Calu3 (cell line): ENCODE measurements around the gene EGFR. TPM values are rescaled to one million over a fixed set of nuclear protein-coding genes. Genes with fewer than 3 reads are reported as not detected.
A peak's percentile ranks its signal among the peaks of the same experiment; 100 is the strongest.

ENCODE experiments used
- BruUV-seq: library from RNA; stranded (reverse); fragments of 400-500 nt; replicated peaks from 2 replicates; lab custom pipeline; 2021; lab: Mats Ljungman, UMichigan
- CTCF ChIA-PET: fragments of 300-600 bp; sonication (Branson Sonifier 250); formaldehyde crosslinking; loops from one replicate; lab custom pipeline; 2022; ENCODE audit warnings: antibody characterized with exemption; lab: Charles Lee
- DNase-seq: peaks from one replicate; pipeline ENCODE4 v3.0.0; 2022
- H3K27ac Mint-ChIP-seq: one replicate; pipeline ENCODE4 v1.8.0; 2022; ENCODE audit warnings: mixed read lengths; ENCODE audit not compliant: unreplicated experiment
- H3K27me3 Mint-ChIP-seq: one replicate; pipeline ENCODE4 v1.8.0; 2022; ENCODE audit warnings: mixed read lengths; ENCODE audit not compliant: unreplicated experiment
- H3K36me3 Mint-ChIP-seq: one replicate; pipeline ENCODE4 v1.8.0; 2022; ENCODE audit warnings: mild to moderate bottlenecking, moderate library complexity, mixed read lengths; ENCODE audit not compliant: insufficient read depth, unreplicated experiment
- H3K4me1 Mint-ChIP-seq: one replicate; pipeline ENCODE4 v1.8.0; 2022; ENCODE audit warnings: mild to moderate bottlenecking, low read depth, mixed read lengths; ENCODE audit not compliant: unreplicated experiment
- H3K4me3 Mint-ChIP-seq: one replicate; pipeline ENCODE4 v1.8.0; 2022; ENCODE audit warnings: mild to moderate bottlenecking, low read depth, moderate library complexity, mixed read lengths; ENCODE audit not compliant: unreplicated experiment
- H3K9me3 Mint-ChIP-seq: one replicate; pipeline ENCODE4 v1.8.0; 2022; ENCODE audit warnings: low read depth, mixed read lengths; ENCODE audit not compliant: unreplicated experiment
- intact Hi-C: fragments of 100-400 bp; cut with micrococcal nuclease; formaldehyde crosslinking; loops from one replicate; pipeline ENCODE4 v1.10.0; 2022; ENCODE audit not compliant: unreplicated experiment
- total RNA-seq: library from RNA; stranded (reverse); gene quantifications from 2 replicates; pipeline ENCODE4 v1.2.3, GENCODE V29; 2022
- TF ChIP-seq, protein P1 (sequence below): fragments of 200-600 bp; IDR thresholded peaks from one replicate; pipeline ENCODE4 v1.8.0; 2022; ENCODE audit warnings: antibody characterized with exemption; ENCODE audit not compliant: unreplicated experiment

The EGFR gene
- total RNA-seq, 1 experiment from 2014 or later: 87.4 TPM

DNA sequence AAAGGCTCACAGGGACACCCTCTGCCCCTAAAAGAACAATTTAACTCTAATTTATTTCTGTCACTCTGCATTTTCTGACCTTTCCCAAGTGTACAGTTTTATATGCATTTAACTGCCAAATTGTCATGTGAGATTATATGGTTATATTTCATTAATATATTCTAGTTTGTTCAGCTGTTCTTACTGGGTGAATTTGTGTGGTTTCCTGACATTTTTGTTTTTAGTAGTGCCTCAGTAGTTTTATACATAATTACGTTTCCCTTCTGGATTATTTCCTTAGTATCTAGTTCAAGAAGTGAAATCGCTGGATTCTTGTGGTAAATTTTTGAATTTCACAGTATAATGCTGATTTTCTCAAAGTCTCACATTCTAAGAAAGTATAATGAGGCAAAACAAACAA lies 41.3 kb downstream of the EGFR start:
- no peaks in the 10 kb centered on the region for H3K9me3 Mint-ChIP-seq
- no peak for DNase-seq
- intact Hi-C loops: no loop called here
- peaks cover 43% of the 10 kb centered on the region for H3K4me1 Mint-ChIP-seq
- H3K4me3 Mint-ChIP-seq: no peak overlapping the region
- no peaks in the 10 kb centered on the region for H3K27me3 Mint-ChIP-seq
- BruUV-seq: no TSS peak
- peaks cover 6% of the 10 kb centered on the region for H3K36me3 Mint-ChIP-seq
- no peak overlapping the region for H3K27ac Mint-ChIP-seq
- TF ChIP-seq, protein P1, sequence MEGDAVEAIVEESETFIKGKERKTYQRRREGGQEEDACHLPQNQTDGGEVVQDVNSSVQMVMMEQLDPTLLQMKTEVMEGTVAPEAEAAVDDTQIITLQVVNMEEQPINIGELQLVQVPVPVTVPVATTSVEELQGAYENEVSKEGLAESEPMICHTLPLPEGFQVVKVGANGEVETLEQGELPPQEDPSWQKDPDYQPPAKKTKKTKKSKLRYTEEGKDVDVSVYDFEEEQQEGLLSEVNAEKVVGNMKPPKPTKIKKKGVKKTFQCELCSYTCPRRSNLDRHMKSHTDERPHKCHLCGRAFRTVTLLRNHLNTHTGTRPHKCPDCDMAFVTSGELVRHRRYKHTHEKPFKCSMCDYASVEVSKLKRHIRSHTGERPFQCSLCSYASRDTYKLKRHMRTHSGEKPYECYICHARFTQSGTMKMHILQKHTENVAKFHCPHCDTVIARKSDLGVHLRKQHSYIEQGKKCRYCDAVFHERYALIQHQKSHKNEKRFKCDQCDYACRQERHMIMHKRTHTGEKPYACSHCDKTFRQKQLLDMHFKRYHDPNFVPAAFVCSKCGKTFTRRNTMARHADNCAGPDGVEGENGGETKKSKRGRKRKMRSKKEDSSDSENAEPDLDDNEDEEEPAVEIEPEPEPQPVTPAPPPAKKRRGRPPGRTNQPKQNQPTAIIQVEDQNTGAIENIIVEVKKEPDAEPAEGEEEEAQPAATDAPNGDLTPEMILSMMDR: no peak
- CTCF ChIA-PET: no interaction called here

DNA sequence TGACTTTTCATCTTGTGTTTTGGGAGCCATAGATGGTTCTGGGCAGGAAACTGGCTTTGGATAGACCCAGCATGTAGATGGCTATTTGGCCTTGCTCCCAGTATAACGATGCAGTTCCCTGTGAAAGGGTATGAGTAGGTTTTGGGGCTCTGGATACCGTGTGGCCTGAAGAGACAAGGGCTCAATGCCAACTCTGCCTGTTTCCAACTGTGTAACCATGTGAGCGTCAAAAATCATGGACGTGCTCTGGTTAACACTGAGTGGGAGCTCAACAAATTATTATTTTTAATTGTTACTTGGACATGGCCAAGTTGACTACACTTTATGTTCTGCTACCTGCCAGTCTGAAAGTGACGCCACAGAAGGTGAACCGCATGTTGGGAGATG lies 41.8 kb downstream of the EGFR start:
- H3K36me3 Mint-ChIP-seq: peaks cover 5% of the 10 kb centered on the region
- TF ChIP-seq, protein P1: no peak
- CTCF ChIA-PET: no interaction called here
- no peak for DNase-seq
- H3K27me3 Mint-ChIP-seq: no peaks in the 10 kb centered on the region
- intact Hi-C loops: no loop called here
- H3K9me3 Mint-ChIP-seq: no peaks in the 10 kb centered on the region
- no peak overlapping the region for H3K27ac Mint-ChIP-seq
- H3K4me1 Mint-ChIP-seq: peaks cover 43% of the 10 kb centered on the region
- no TSS peak for BruUV-seq
- no peak overlapping the region for H3K4me3 Mint-ChIP-seq

DNA sequence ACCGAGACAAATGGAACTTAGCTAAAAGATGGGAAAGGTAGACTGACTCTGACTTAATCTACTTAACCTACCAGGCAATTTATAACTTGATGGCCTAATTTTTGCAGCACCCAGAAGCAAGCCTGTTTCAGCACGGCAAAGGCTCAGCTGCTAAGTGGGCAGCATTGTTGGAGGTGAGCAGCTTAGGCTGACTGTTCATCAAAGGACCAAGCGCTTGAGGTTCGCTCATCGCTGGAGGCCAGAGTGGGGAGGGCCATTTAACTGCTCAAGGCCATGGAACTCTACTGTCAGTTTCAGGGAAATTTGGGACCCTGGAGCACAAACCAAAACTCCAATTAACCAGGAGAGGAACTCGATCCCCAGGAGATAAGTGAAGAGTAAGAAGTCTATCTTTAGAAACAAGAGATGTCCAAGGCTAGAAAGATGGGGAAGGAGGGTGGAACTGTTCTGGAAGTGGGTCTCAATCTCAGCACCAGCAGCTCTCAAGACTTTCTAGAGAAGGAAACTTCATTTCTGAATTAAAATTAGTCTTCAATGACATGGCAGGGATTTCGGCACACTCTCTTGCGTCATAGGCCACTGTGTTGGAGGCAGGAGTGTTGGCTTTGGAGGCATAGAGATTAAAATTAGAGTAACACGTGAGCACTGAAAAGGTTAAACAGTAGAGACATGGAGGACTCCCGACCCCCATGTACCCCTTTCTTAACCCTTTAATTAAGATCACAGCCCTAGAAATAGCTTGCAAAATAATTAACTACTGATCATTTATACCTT lies 43.1 kb downstream of the EGFR start:
- DNase-seq: no peak
- Mint-ChIP-seq H3K36me3 (peaks cover 10% of the 10 kb centered on the region), H3K4me3 (no peak overlapping the region), H3K27ac (no peak overlapping the region), H3K9me3 (no peaks in the 10 kb centered on the region), H3K27me3 (no peaks in the 10 kb centered on the region), H3K4me1 (peaks cover 43% of the 10 kb centered on the region)
- intact Hi-C loops: no loop called here
- TF ChIP-seq, protein P1: no peak
- CTCF ChIA-PET: interaction anchor here (0.6 kb wide), 2 partner anchors 43 to 1971 kb away, joined by 3 to 6 read pairs; no protein-coding TSS in a partner anchor
- BruUV-seq: no TSS peak

DNA sequence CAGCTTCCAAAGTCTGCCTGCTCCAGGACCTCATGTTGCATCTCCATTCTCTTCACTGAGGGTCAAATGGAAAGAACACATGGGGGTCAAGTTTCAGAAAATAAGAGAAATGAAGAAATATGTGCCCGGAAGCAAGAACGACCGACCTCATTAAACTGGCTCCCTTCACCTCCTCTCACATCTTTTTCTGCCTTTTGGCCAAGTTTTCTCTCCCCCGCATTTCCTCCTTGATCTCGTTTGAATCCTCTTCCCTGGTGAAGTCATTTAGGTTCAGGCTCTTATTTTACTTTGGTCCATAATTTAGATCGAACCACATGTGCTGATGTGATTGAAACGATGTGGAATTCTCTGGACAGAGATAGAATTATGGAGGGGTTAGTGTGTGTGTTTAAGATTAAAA lies 44.2 kb downstream of the EGFR start:
- TF ChIP-seq, protein P1: no peak
- H3K4me1 Mint-ChIP-seq: peaks cover 45% of the 10 kb centered on the region
- DNase-seq: no peak
- no TSS peak for BruUV-seq
- CTCF ChIA-PET: no interaction called here
- H3K9me3 Mint-ChIP-seq: no peaks in the 10 kb centered on the region
- peaks cover 16% of the 10 kb centered on the region for H3K36me3 Mint-ChIP-seq
- no peaks in the 10 kb centered on the region for H3K27me3 Mint-ChIP-seq
- H3K27ac Mint-ChIP-seq: peak overlapping the region; percentile 73
- H3K4me3 Mint-ChIP-seq: no peak overlapping the region
- intact Hi-C loops: no loop called here
